HG02678 (cell line): ENCODE measurements around the gene SORL1-AS1.
"Not testable (repeated sequence)": the region's sequence is repeated elsewhere in the genome, so short reads cannot be mapped to it uniquely, and the experiment has no call there.

ENCODE experiments used
- ATAC-seq: cut with Tn5 transposase; IDR thresholded peaks from one replicate; pipeline ENCODE4 v1.9.1; 2021; ENCODE audit warnings: mild to moderate bottlenecking, moderate library complexity; ENCODE audit not compliant: unreplicated experiment

SORL1-AS1 gene

GRCh38 chr11:121431820-121432526 is 20.8 kb downstream of the SORL1-AS1 start:
- no peak for ATAC-seq

DNA sequence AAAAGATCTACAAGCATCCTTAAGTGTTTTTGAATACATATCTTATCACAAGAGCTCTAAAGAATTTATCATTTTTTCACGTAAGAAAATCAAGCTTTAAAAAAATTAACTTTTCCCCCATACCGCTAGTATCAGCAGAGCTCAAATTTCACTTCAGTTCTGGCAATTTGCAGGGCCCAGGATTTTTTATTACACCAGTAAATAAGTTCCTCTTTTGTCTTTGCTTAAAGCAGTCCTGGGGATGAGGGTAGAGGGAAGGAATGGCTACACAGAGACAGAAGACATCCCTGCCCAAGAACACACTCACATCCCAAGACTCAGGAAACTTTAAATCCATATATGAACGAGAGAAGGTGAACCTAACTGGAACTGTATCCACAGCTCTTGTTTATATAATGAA is 23.2 kb downstream of the SORL1-AS1 start:
- ATAC-seq, result no peak

DNA sequence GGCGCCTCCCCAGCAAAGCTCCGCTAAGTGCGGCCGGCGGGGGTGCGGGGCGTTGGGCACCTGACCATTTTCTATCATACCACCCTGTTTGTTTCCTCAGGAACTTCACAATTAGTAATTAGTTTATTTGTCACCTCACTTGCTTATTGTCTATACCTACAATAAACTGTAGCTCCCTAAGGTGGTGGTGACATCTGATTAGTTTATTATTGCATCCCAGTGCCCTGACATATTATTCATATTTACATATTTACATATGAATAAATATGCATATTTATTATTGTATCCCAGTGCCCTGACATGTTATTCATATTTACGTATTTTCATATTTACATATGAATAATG is 25.4 kb downstream of the SORL1-AS1 start:
- no peak for ATAC-seq

GRCh38 chr11:121426476-121427399 is 26.0 kb downstream of the SORL1-AS1 start:
- ATAC-seq, result peak; percentile 57

DNA sequence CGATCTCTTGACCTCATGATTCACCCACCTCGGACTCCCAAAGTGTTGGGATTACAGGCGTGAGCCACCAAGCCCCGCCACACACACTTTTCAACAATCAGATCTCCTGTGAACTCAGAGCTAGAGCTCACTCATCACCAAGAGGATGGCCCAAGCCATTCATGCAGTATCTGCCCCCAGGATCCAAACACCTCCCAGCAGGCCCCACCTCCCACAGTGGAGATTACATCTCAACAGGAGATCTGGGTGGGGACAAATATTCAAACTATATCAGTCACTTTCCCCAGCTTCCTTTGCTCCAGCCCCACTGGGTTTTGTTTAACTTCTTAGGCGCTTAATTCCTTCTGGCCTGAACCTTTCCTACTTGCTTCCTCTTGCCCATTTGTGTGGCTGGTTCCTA is 26.9 kb downstream of the SORL1-AS1 start:
- ATAC-seq, result no peak

- ATAC-seq, result peak; percentile 32
Measured at GRCh38 chr11:121422675-121423074, 30.1 kb downstream of the SORL1-AS1 start.

- no peak for ATAC-seq
Measured at GRCh38 chr11:121421149-121421901, 31.4 kb downstream of the SORL1-AS1 start.

GRCh38 chr11:121420398-121420797 is 32.4 kb downstream of the SORL1-AS1 start:
- ATAC-seq, result no peak

- ATAC-seq, result no peak
Measured at GRCh38 chr11:121419836-121420235, 32.9 kb downstream of the SORL1-AS1 start.

DNA sequence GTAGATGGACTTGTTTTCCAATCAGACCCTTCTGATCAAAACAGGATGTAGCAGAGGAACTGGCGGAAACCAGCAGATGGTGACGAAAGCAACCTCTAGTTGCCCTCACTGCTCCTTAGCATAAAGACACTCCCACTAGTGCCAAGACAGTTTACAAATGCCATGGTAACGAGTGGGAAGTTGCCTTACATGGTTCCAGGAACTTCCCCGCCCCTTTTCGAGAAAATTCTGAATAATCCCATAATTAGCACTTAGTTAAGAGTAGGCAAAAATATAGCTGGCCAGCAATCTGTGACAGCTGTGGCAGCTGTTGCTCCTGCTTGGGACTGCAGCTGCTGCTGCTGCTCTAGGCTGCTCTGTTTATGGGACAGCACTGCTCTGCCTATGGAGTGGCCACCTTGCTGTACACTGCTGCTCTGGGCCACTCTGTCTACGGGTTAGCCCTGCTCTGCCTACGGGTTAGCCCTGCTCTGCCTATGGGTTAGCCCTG is 34.1 kb downstream of the SORL1-AS1 start:
- no peak for ATAC-seq

DNA sequence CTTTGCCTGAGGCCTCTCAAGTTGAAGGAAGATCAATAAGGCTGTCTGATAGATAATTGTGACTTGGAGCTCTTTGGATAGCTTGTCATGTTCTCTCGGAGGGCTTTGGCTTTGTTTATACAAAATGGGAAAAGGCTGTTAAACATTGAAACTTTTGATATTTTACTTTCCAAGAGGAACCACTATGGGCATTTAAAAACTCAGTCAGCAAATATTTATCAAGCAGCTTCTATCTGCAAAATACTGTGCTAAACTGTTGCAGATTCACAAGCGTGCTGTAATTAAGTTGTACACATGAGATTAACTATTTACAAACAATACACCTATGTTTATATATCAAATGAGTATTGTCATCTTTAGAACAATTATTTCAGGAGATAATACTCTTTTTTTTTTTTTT is 35.2 kb downstream of the SORL1-AS1 start:
- no peak for ATAC-seq

GRCh38 chr11:121417055-121417551 is 35.7 kb downstream of the SORL1-AS1 start:
- peak; percentile 78 for ATAC-seq

- no peak for ATAC-seq
Measured at GRCh38 chr11:121415856-121416255, 36.9 kb downstream of the SORL1-AS1 start.

DNA sequence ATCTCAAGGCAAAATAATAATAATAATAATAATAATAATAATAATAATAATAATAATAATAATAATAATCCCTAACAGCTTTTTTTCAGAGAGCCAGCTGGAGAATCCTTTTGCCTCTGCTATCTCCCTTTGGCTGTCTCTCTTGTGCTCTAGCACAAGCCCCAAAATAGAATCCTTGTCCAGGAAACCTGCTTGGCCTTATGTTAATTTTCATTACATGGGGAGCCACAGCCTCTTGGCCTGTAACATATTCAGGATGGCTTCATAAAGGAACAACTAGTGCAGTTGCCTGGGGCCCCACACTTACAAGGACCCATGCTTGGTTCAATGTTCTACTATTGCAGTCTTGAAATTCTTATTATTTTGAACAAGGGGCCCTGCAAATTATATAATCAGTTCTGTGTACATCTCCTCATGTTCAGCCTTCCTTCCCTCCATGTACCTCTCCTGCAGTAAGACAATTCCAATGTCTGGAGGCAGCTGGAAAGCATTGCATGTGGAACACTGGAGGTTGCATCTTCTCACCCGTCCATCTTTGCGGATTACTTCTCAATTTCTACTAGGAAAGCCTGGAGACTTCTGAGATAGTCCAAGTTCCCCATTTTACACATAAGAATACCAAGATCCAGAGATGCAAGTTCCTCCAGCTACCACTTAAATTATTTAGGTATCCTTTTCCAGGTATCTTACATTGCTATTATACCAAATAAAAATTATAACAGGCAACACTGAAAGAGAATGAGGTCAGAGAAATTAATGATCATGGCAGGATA is 38.4 kb downstream of the SORL1-AS1 start:
- ATAC-seq, result no peak

- ATAC-seq, result no peak
Measured at GRCh38 chr11:121412711-121413415, 39.9 kb downstream of the SORL1-AS1 start.

DNA sequence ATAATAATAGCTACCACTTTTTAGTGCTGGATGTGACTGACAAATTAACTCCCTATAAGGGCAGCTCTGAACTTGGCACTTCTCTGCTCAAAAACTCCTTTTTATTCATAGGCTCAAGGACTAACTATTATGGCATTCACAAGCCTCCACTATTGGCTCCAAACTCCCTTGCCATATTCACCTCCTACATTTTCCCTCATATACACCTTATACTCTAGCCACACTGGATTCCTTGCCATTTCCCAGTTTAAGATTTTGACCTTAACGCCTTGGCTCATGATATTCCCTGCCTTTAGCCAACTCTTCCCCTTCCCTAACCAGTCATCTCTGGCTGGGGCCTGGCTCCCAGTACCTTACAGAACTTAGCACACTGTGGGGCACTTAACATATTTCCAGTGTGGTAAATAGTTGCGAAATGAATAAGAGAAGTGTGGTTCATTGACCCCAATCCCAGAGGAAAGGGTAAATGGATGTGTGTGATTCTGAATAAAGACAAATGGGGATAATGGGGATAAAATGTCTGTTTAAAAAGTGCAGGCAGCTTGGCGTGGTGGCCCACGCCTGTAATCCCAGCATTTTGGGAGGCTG is 40.7 kb downstream of the SORL1-AS1 start:
- no peak for ATAC-seq

DNA sequence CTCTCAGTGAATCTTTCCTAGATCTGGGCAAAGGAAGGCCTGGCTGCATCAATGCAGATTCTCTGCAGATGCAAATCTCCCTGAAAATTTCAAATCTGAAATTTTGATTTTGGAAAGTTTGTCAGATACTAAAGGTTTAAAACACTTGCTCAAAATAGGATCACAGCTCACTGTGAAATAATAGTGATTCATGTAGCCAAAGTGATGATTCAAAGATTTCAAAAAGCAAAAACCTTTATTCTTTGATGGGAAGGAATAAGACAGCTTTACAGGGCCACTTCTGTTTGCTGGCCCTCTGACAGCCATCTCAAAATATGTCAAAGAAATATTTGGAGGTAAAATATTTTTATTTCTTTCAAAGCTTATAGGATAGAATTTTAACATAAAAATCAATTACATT is 41.4 kb downstream of the SORL1-AS1 start:
- not testable (repeated sequence) for ATAC-seq

DNA sequence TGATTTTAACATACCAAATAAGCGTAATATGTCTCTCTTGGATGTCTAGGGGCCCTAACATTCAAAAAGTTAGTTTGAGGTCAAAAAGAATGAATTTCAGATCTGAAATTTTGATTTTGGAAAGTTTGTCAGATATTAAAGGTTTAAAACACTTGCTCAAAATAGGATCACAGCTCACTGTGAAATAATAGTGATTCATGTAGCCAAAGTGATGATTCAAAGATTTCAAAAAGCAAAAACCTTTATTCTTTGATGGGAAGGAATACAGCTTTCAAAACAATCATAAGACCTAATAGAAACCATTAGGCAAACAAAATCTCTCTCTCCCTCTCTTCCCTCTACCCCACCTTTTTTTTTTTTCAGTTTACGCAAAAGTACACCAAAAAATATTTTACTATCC is 42.7 kb downstream of the SORL1-AS1 start:
- not testable (repeated sequence) for ATAC-seq

- ATAC-seq, result no peak
Measured at GRCh38 chr11:121408830-121409229, 43.9 kb downstream of the SORL1-AS1 start.
